Measurements from ENCODE around the gene PLCH1.
A peak's percentile ranks its signal among the peaks of the same experiment; 100 is the strongest.

PLCH1 gene

DNA sequence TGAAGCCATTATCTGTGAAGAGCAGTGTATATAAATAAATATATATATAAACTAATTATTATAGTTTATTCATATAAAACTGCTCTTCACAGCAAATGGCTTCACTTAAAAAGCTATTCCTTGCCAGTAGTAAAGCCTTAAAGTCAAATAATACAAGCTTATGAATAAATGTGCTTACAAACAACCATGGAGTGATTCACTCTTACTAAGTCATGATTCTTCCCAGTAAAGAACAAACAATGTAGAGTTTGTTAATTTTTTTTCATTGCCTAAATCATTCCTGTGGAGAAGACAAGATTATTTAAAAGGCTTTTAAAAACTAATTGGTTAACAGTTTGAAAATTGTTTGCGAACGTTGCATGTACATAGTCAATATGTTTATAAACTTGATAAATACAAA is 140.7 kb downstream of the PLCH1 start:
- DNase-seq = no peak

DNA sequence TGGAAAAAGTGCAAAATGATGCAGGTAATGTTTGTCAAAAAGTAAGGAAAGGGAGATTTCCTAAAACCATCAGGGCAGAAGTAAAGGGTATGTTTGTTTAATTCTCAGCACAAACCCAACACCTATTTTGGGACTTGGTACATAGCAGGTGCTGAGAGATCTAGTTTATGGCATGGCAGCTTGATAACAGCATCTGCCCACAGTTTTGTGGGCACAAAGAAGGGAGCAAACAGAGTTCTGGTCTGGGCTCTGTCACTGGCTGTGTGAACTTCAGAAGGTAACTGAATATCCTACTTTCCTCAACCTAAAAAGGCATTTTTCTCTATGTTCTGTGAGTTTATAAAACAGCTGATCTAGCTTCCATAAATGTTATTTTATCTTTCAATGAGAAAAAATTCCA is 141.6 kb downstream of the PLCH1 start:
- no peak for DNase-seq

DNA sequence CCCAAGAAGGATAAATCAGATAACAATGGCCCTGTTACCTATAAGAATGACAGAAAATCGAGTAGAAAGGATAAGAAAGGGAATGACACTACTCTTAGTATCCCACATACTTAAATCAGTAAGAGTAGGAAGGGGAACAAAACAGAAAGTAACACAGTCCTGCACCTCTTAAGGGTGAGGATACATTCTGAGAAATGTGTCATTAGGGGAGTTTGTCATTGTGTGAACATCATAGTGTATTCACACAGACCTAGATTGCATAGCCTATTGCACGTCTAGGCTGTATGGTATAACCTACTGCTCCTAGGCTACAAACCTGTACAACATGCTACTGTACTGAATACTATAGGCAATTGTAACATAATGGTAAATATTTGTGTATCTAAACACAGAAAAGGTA is 142.6 kb downstream of the PLCH1 start:
- no peak for DNase-seq

GRCh38 chr3:155598671-155599070 is 146.2 kb downstream of the PLCH1 start:
- DNase-seq = no peak

GRCh38 chr3:155596615-155597014 is 148.3 kb downstream of the PLCH1 start:
- no peak for DNase-seq

DNA sequence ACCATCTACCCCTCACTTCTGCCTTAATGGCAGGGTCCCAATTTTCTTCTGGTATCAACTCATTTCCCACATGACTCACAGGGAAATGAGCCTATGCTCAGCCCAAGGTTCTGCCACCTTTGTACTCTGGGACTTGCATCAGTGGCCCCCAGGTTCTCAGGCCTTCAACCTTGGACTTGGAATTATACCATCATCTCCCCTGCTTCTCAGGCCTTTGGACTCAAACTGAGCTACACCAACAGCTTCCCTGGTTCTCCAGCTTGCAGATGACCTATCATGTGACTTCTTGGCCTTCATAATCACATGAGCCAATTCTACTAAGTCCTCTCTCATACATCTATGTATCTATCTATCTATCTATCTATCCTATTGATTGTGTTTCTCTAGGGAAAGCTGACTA is 149.5 kb downstream of the PLCH1 start:
- no peak for DNase-seq

- no peak for DNase-seq
Measured at GRCh38 chr3:155594526-155595187, 150.2 kb downstream of the PLCH1 start.

- no peak for DNase-seq
Measured at GRCh38 chr3:155587581-155587980, 157.3 kb downstream of the PLCH1 start.

GRCh38 chr3:155585384-155585783 is 159.5 kb downstream of the PLCH1 start:
- no peak for DNase-seq

DNA sequence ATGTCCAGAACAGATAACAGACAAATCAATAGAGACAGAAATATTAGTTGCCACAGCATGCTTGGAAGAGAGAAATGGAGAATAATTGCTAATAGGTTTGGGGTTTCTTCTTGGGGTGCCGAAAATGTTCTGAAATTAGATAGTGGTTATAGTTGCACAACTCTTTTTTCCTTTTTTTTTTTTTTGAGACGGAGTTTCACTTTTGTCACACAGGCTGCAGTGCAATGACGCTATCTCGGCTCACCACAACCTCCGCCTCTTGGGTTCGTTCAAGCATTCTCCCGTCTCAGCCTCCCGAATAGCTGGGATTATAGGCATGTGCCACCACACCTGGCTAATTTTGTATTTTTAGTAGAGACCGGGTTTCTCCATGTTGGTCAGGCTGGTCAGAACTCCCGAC is 163.3 kb downstream of the PLCH1 start:
- DNase-seq = no peak

DNA sequence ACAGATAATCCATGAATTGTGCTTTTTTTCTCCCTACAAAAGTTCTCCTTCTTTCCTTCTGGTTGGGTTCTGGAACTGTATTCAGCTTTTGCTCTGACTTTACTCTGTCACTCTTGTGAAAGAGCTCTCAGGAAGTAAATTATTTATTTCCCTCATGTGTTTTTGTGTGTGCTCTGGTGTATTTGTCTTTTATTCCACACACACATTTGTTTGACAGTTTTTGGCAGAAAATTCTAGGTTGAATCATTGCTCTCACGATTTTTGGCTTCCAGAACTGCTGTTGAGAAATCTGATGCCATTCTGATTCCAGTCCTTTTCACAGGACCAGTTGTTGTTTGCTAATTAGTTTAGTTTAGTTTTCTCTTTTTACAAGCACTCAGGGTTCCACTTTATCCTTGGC is 172.8 kb downstream of the PLCH1 start:
- no peak for DNase-seq

DNA sequence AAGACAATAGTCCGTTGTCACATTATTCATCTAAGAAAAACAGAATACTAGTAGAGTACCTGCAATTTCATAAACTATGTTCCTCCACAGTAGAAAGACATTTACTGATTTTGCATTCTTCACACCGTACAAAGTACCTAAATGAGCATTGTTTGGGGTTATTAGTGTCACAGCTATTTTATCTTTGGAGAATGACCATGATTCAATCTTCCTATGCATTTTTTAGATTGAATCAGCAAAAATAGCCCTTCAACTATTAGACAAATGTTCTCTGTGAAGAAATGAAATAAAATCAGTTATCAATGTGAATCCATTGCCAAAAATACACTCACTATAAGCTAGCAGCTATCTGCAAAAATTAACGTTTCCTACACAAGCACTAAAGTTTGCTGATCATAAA is 176.6 kb downstream of the PLCH1 start:
- DNase-seq = no peak

GRCh38 chr3:155560594-155560993 is 184.3 kb downstream of the PLCH1 start:
- no peak for DNase-seq

DNA sequence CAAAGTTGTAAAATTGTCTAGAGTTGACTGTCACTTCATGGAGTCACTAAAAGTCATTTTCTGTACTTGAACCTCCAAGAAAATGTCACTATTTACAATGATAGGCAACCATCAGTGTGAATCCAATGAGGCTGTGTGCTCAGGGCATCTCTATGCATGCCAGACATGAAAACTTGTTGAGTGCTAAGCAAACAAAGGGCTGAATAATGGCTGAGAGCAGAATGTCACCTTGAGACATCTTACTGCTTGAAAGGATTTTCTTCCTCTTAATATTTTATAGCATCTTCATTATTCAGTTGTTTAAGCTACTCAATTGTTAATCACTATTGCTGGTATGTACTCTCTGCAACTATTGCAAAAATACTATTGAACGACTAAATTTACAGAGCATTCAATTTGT is 184.7 kb downstream of the PLCH1 start:
- DNase-seq = peak; percentile 4 to 48 (median 9)

DNA sequence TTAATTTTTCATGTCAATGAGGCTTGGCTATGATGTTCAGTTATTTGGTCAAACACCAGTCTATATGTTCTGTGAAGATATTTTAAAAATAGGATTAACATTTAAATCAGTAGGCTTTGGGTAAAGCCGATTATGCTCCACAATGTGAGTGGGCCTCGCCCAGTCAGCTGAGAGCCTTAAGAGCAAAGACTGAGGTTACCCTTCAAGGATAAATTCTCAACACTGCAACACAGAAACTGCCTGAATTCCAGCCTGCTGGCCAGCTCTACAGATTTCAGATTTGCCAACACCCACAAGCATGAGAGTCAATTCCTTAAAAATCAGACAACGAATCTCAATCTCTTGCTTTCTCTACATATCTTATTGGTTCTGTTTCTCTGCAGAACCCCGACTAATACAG is 188.3 kb downstream of the PLCH1 start:
- no peak for DNase-seq

GRCh38 chr3:155555479-155556060 is 189.3 kb downstream of the PLCH1 start:
- no peak for DNase-seq

- peak in 1 of 3 experiments; percentile 32 for DNase-seq
Measured at GRCh38 chr3:155554777-155555451, 190.0 kb downstream of the PLCH1 start.

GRCh38 chr3:155553780-155554179 is 191.1 kb downstream of the PLCH1 start:
- DNase-seq = no peak

DNA sequence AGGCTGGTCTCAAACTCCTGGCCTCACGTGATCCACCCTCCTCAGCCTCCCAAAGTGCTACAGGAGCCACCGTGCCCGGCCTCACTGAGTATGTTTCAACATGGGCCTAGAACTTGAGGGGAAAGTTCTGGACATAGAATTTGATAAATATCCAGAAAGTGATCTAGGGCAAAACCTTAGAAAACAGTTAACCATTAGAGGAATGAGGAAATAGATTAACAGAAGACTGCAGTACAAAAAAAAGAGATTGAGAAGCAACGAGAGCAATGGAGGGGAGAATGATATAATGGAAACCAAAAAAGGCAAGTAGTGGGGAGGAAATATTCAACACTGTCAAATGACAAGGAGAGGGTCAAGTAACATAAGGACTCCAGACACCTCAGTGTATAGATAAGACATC is 191.5 kb downstream of the PLCH1 start:
- DNase-seq = no peak

- DNase-seq = no peak
Measured at GRCh38 chr3:155550391-155550790, 194.5 kb downstream of the PLCH1 start.

GRCh38 chr3:155549087-155549486 is 195.8 kb downstream of the PLCH1 start:
- no peak for DNase-seq

DNA sequence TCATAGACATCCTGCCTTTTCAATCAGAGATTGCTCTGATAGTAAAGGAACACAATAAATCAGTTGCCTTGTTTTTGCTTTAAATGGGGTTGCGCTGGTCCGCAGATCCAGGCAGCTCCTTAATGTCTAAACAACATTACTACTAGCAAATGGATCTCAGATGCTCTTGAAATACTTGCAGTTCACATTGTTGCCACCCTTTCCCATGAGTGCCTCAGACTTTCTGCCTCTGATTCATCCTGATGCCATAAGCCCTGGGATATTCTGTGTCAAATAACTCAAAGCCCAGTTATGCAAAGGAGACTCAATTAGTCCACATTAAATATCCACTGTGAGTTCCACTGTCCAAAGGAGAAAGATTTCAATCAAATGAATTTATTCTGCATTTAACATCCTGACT is 196.7 kb downstream of the PLCH1 start:
- no peak for DNase-seq

GRCh38 chr3:155535098-155535497 is 209.8 kb downstream of the PLCH1 start:
- DNase-seq = no peak

GRCh38 chr3:155528579-155528978 is 216.3 kb downstream of the PLCH1 start:
- no peak for DNase-seq

All from NCI-H1417 (cell line).